VCaP (cell line): ENCODE results near the gene NUDT1.

Experiments used
- H3K27ac ChIP-seq: fragments of 450-650 bp; 2 replicates; pipeline ENCODE4 v1.5.1; 2017
- TF ChIP-seq, protein P1 (sequence below): fragments of 450-650 bp; conservative IDR thresholded peaks from 2 replicates; pipeline ENCODE4 v1.5.1; 2017; ENCODE audit warnings: mild to moderate bottlenecking, moderate library complexity

The NUDT1 gene

DNA sequence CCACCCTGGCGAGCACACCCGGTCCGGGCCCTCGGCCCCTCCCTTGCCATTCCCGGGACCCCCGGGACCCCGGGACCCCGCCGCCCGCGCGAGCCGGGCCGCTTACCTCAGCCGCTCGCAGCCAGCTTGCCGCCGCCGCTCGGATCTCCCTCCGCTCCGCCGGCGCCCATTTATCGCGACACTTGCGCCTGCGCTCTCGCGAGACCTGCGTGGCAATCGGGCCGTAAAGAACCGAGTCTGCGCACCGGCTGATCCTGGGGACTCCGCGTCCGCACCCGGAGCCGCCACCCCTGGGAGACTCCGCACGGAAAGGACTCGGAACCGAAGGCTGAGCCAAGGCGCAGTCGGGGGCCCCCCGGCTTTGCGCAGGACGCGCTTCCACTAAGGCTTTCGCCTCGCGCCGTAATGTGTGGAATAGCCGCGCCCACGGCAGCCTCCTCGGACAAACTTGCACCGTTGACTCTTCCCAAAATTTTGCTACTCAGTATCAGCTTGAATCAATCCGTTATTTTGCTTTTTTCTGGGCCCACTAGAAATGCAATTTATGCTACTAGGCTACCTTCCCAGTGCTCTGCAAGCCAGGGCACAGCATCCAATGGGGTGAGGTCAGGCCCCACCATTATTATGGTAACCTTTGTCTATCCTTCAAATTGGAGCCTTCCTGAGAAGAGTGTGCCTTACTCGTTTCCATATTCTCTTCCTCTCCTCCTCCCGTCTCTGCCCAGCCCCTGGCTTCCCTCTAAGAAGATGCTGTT lies 9.1 kb upstream of the NUDT1 start, which contains the start of gene MAD1L1:
TSS of gene MAD1L1 (minus strand) at position 180 of the 755 bp plus-strand sequence. CDS start 2,812 bp downstream, outside the sequence.
- peak within 1 kb of the TSS; percentile 77; the same call in 1 of the 2 replicates for H3K27ac ChIP-seq
- TF ChIP-seq, protein P1, sequence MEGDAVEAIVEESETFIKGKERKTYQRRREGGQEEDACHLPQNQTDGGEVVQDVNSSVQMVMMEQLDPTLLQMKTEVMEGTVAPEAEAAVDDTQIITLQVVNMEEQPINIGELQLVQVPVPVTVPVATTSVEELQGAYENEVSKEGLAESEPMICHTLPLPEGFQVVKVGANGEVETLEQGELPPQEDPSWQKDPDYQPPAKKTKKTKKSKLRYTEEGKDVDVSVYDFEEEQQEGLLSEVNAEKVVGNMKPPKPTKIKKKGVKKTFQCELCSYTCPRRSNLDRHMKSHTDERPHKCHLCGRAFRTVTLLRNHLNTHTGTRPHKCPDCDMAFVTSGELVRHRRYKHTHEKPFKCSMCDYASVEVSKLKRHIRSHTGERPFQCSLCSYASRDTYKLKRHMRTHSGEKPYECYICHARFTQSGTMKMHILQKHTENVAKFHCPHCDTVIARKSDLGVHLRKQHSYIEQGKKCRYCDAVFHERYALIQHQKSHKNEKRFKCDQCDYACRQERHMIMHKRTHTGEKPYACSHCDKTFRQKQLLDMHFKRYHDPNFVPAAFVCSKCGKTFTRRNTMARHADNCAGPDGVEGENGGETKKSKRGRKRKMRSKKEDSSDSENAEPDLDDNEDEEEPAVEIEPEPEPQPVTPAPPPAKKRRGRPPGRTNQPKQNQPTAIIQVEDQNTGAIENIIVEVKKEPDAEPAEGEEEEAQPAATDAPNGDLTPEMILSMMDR: no peak

DNA sequence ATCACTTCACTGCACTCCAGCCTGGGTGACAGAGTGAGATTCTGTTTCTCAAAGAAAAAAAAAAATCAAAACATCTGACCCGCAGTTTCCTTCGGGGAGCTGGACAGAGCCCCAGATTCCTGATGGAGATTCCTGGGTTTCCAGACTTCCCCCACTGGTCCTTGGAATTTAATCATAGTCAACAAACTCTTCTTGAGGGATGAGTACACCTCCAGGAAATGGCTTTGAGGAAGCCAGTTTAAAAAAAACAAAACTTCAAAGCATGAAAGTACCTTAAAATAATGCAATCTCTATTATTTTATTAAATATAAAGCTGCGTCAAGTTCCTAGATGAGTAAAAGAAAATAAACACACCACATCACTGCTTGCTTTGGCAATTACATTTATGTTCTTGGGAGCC lies 8.1 kb upstream of the NUDT1 start:
- TF ChIP-seq, protein P1: no peak
- no peak overlapping the region for H3K27ac ChIP-seq

DNA sequence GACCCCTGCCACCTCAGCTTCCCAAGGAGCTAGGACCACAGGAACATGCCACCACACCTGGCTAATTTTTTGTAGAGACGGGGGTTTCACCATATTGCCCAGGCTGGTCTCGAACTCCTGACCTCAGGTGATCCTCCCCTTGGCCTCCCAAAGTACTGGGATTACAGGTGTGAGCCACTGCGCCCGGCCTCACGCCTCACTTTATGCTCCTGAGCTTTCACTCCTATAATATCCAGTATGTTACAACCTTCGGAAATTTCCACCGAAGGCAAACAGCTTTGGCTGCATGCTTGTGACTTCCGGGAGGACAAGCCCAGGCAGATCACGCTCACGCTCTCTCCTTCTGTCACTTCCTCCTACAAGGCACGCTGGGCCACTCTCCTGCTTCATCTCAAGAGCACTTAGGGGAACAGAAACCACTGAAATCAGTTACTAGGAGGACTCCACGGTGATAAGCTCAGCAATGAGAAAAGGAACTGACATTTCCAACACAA lies 4.9 kb upstream of the NUDT1 start:
- H3K27ac ChIP-seq: no peak overlapping the region
- TF ChIP-seq, protein P1: no peak

GRCh38 chr7:2239242-2239641 lies 2.8 kb upstream of the NUDT1 start:
- TF ChIP-seq, protein P1: no peak
- no peak overlapping the region for H3K27ac ChIP-seq

DNA sequence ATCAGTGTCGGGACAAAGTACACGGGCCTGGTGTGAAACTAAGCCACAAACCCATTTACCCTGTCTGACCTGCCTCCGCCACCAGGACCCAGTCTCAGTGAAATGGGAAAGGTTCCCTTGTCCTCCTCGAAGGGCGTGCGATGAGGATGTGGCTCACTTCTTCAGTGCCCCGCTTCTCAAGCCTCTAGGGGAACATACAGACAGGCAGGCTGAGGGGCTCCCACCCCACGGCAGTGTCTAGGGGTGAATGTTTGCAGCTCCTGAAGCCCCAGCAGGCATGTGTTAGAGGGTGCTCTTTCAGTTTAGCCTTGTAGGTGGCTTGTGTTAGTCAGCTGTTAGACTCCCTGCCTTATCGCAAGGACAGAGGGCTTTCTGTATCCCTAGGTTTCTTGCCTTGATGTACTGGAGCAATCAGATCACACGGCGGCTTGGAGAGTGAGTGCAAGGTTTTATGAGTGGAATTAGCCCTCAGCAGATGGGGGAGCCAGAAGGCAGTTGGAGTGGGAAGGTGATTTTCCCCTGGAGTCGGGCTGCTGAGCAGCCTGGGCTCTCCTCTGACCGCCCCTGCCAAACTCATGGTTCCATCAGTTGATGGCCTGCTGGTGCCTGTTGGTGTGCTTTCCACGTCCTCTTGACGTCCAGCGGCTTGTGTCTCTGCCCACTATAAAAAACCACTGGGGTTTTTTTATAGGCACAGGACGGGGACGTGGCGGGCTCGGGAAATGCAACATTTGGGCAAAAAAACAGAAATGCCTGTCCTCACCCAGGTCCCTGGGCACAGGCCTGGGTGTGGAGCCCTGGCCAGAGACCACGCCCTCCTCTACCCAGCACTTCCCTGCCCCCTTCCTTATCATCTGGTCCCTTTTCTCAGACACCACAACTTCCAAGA lies 759 bp downstream of the NUDT1 start:
- H3K27ac ChIP-seq: peak overlapping the region; percentile 84
- TF ChIP-seq, protein P1: no peak

- peak overlapping the region; percentile 84; the same call in 1 of the 2 replicates for H3K27ac ChIP-seq
These were observed 1.4 kb downstream of the NUDT1 start for GRCh38 chr7:2243458-2243857.

More at GRCh38 chr7:2243458-2243857, 1.4 kb downstream of the NUDT1 start:
- TF ChIP-seq, protein P1: no peak
